GM12874 (cell line): ENCODE measurements around the gene KCNA10.

ENCODE experiments used
- CTCF ChIP-seq: IDR thresholded peaks from 2 replicates; pipeline ENCODE4 v1.5.1; 2011; ENCODE audit warnings: low read depth, mild to moderate bottlenecking, control low read depth, low read length, moderate library complexity; ENCODE audit not compliant: insufficient read depth

The KCNA10 gene

GRCh38 chr1:110508028-110508940 is 10.7 kb downstream of the KCNA10 start:
- TF ChIP-seq CTCF = no peak

DNA sequence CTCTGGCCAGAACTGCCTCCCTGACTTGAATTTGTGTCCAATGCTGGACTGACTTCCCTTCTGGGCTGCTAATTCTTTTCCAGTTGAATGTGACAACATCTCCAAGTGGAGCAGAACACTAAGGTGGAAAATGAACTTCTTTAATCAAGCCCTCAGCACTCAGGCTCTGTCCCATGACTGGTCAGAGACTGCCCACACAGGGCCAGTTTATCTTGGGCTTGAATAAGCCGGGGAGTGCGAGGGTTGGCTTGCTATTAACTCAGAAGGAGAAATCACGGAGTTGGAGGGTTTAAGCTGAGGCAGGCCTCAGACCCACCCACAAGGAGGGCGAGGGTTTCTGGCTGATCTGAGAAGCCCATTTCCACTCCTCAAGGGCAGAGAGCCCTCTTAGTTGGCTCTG is 12.4 kb downstream of the KCNA10 start:
- TF ChIP-seq CTCF = no peak

GRCh38 chr1:110505596-110505995 is 13.4 kb downstream of the KCNA10 start:
- no peak for TF ChIP-seq CTCF

- no peak for TF ChIP-seq CTCF
Observed at GRCh38 chr1:110504226-110504625, 14.7 kb downstream of the KCNA10 start.

DNA sequence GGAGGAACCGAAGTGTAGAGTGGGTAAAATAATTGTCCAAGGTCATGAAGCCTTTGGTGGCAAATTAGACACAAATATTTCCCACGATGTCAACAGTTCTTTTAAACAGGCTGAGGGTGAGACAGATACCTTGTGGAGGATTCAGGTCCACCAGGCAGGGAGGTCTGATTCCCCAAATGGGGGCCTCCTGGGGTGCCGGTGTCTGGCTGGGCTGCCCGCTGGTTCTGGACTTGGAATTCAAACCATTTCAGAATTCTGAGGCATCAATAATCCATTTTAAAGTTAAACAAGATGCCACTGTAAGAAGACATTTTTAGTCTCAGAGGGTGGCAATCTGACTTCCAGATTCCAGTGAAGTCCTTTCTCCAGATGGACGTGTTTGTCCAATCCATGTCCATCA is 15.5 kb downstream of the KCNA10 start:
- no peak for TF ChIP-seq CTCF

- TF ChIP-seq CTCF = no peak
Observed at GRCh38 chr1:110502402-110503151, 16.4 kb downstream of the KCNA10 start.

GRCh38 chr1:110501488-110502132 is 17.4 kb downstream of the KCNA10 start:
- TF ChIP-seq CTCF = no peak
